DND-41 (cell line): ENCODE measurements around the gene APC2.

Experiments used
- EZH2 ChIP-seq: IDR thresholded peaks from 3 replicates; pipeline ENCODE4 v1.6.1; 2012; ENCODE audit warnings: borderline replicate concordance, low read depth, mild to moderate bottlenecking, moderate library complexity, low read length, inconsistent platforms; ENCODE audit not compliant: severe bottlenecking
- TF ChIP-seq, protein P1 (sequence below): IDR thresholded peaks from 2 replicates; pipeline ENCODE4 v1.5.1; 2012; ENCODE audit warnings: borderline replicate concordance, low read length, moderate library complexity, mild to moderate bottlenecking; ENCODE audit not compliant: poor library complexity, severe bottlenecking; ENCODE audit errors: extremely low read depth

DNA sequence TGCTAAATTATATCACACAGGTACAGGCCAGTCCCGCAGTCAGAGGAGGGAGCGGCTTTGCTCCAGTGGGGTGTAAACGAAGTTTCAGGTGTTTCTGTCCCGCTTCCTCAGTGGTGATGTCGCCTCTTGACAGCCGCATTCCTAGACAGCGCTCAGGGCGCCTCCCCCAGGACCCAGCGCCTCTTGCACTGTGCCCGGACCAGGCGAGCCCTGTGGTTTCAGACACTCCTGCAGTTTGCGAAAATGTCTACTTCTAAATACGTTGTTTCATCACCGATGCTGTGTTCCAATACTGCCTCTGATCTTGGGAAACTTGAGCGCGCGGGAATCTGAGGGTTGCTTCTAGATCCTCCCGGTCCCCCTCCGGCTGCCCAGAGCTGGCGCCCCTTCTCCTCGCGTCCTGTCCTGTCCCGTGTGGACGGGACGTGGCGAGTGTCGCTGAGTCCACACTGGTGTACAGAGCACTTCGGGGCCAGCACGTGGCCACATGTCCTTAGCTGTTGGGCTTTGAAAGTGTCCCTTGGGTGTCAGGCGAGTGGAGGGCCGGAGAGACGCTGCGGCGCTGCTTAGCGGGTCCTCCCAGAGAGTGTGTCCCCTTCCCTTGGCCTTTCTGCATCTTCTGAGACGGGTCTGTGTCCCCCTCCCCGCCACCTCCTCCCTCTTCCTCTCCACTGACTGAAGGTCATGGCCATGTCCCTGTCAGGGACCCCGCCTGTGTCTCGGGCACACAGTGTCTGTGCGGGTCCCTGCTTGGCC lies 26.3 kb upstream of the APC2 start:
- TF ChIP-seq, protein P1, sequence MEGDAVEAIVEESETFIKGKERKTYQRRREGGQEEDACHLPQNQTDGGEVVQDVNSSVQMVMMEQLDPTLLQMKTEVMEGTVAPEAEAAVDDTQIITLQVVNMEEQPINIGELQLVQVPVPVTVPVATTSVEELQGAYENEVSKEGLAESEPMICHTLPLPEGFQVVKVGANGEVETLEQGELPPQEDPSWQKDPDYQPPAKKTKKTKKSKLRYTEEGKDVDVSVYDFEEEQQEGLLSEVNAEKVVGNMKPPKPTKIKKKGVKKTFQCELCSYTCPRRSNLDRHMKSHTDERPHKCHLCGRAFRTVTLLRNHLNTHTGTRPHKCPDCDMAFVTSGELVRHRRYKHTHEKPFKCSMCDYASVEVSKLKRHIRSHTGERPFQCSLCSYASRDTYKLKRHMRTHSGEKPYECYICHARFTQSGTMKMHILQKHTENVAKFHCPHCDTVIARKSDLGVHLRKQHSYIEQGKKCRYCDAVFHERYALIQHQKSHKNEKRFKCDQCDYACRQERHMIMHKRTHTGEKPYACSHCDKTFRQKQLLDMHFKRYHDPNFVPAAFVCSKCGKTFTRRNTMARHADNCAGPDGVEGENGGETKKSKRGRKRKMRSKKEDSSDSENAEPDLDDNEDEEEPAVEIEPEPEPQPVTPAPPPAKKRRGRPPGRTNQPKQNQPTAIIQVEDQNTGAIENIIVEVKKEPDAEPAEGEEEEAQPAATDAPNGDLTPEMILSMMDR = no peak
- TF ChIP-seq EZH2 = no peak
